ENCODE measurements around the gene SLC1A4. TPM values are rescaled to one million over a fixed set of nuclear protein-coding genes. Genes with fewer than 3 reads are reported as not detected.

Gene SLC1A4
- total and polyA plus RNA-seq, 10 of the 15 experiments (the other 5 are each of a cell fraction or from before 2014, with no cell fraction given), result 10.8 to 43.2 (median 27.7) TPM

- TF ChIP-seq, protein P1, sequence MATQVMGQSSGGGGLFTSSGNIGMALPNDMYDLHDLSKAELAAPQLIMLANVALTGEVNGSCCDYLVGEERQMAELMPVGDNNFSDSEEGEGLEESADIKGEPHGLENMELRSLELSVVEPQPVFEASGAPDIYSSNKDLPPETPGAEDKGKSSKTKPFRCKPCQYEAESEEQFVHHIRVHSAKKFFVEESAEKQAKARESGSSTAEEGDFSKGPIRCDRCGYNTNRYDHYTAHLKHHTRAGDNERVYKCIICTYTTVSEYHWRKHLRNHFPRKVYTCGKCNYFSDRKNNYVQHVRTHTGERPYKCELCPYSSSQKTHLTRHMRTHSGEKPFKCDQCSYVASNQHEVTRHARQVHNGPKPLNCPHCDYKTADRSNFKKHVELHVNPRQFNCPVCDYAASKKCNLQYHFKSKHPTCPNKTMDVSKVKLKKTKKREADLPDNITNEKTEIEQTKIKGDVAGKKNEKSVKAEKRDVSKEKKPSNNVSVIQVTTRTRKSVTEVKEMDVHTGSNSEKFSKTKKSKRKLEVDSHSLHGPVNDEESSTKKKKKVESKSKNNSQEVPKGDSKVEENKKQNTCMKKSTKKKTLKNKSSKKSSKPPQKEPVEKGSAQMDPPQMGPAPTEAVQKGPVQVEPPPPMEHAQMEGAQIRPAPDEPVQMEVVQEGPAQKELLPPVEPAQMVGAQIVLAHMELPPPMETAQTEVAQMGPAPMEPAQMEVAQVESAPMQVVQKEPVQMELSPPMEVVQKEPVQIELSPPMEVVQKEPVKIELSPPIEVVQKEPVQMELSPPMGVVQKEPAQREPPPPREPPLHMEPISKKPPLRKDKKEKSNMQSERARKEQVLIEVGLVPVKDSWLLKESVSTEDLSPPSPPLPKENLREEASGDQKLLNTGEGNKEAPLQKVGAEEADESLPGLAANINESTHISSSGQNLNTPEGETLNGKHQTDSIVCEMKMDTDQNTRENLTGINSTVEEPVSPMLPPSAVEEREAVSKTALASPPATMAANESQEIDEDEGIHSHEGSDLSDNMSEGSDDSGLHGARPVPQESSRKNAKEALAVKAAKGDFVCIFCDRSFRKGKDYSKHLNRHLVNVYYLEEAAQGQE (IDR thresholded peaks at IDR 0.05; ENCODE audit: low read depth, low read length), result no peak
- TF ChIP-seq, protein P2, sequence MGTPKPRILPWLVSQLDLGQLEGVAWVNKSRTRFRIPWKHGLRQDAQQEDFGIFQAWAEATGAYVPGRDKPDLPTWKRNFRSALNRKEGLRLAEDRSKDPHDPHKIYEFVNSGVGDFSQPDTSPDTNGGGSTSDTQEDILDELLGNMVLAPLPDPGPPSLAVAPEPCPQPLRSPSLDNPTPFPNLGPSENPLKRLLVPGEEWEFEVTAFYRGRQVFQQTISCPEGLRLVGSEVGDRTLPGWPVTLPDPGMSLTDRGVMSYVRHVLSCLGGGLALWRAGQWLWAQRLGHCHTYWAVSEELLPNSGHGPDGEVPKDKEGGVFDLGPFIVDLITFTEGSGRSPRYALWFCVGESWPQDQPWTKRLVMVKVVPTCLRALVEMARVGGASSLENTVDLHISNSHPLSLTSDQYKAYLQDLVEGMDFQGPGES (IDR thresholded peaks at IDR 0.05), result no peak
- TF ChIP-seq, protein P3, sequence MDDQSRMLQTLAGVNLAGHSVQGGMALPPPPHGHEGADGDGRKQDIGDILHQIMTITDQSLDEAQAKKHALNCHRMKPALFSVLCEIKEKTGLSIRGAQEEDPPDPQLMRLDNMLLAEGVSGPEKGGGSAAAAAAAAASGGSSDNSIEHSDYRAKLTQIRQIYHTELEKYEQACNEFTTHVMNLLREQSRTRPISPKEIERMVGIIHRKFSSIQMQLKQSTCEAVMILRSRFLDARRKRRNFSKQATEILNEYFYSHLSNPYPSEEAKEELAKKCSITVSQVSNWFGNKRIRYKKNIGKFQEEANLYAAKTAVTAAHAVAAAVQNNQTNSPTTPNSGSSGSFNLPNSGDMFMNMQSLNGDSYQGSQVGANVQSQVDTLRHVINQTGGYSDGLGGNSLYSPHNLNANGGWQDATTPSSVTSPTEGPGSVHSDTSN (IDR thresholded peaks at IDR 0.05; ENCODE audit: insufficient replicate concordance, low read depth, low read length), result no peak
- TF ChIP-seq, protein P4, sequence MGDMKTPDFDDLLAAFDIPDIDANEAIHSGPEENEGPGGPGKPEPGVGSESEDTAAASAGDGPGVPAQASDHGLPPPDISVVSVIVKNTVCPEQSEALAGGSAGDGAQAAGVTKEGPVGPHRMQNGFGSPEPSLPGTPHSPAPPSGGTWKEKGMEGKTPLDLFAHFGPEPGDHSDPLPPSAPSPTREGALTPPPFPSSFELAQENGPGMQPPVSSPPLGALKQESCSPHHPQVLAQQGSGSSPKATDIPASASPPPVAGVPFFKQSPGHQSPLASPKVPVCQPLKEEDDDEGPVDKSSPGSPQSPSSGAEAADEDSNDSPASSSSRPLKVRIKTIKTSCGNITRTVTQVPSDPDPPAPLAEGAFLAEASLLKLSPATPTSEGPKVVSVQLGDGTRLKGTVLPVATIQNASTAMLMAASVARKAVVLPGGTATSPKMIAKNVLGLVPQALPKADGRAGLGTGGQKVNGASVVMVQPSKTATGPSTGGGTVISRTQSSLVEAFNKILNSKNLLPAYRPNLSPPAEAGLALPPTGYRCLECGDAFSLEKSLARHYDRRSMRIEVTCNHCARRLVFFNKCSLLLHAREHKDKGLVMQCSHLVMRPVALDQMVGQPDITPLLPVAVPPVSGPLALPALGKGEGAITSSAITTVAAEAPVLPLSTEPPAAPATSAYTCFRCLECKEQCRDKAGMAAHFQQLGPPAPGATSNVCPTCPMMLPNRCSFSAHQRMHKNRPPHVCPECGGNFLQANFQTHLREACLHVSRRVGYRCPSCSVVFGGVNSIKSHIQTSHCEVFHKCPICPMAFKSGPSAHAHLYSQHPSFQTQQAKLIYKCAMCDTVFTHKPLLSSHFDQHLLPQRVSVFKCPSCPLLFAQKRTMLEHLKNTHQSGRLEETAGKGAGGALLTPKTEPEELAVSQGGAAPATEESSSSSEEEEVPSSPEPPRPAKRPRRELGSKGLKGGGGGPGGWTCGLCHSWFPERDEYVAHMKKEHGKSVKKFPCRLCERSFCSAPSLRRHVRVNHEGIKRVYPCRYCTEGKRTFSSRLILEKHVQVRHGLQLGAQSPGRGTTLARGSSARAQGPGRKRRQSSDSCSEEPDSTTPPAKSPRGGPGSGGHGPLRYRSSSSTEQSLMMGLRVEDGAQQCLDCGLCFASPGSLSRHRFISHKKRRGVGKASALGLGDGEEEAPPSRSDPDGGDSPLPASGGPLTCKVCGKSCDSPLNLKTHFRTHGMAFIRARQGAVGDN (IDR thresholded peaks at IDR 0.05), result no peak
Measured at GRCh38 chr2:64946769-64947247, 42.4 kb upstream of the SLC1A4 start (continued).

All from GM12878 (cell line).